DOHH2 (cell line): ENCODE measurements around the gene CCDC177.

Experiments used
- EZH2phosphoT487 ChIP-seq: fragments of 200-600 bp; sonication (generic); IDR thresholded peaks from 2 replicates; pipeline ENCODE4 v1.6.1; 2017; ENCODE audit warnings: borderline replicate concordance, mild to moderate bottlenecking, antibody characterized with exemption, low read length, moderate library complexity, mixed read lengths
- TF ChIP-seq, protein P1 (sequence below): fragments of 200-600 bp; sonication (generic); IDR thresholded peaks from one replicate; pipeline ENCODE4 v1.5.1; 2014; ENCODE audit warnings: antibody characterized with exemption, mild to moderate bottlenecking, low read depth, low read length; ENCODE audit not compliant: poor library complexity, severe bottlenecking

DNA sequence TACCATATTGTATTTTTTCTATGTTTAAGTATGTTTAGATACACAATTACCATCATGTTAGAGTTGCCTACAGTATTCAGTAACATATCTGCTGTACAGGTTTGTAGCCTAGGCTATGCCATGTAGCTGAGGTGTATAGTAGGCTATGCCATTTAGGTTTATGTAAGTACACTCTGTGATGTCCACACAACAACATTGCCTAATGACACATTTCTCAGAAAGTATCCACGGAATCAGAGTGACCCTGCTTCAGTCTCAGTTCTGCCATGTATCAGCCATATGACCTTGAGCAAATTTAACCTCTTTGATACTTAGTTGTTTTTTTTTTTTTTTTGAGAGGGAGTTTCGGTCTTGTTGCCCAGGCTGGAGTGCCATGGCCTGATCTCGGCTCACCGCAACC is 49.5 kb upstream of the CCDC177 start:
- TF ChIP-seq, protein P1, sequence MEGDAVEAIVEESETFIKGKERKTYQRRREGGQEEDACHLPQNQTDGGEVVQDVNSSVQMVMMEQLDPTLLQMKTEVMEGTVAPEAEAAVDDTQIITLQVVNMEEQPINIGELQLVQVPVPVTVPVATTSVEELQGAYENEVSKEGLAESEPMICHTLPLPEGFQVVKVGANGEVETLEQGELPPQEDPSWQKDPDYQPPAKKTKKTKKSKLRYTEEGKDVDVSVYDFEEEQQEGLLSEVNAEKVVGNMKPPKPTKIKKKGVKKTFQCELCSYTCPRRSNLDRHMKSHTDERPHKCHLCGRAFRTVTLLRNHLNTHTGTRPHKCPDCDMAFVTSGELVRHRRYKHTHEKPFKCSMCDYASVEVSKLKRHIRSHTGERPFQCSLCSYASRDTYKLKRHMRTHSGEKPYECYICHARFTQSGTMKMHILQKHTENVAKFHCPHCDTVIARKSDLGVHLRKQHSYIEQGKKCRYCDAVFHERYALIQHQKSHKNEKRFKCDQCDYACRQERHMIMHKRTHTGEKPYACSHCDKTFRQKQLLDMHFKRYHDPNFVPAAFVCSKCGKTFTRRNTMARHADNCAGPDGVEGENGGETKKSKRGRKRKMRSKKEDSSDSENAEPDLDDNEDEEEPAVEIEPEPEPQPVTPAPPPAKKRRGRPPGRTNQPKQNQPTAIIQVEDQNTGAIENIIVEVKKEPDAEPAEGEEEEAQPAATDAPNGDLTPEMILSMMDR, result no peak
- no peak for TF ChIP-seq EZH2phosphoT487
